GM19397 (cell line): ENCODE data around the gene PKP1.

Source experiments
- ATAC-seq: cut with Tn5 transposase; IDR thresholded peaks from one replicate; pipeline ENCODE4 v1.9.1; 2021; ENCODE audit warnings: mild to moderate bottlenecking, moderate library complexity; ENCODE audit not compliant: unreplicated experiment

The PKP1 gene

GRCh38 chr1:201260236-201260590 lies 23.1 kb upstream of the PKP1 start:
- ATAC-seq, result no peak

- ATAC-seq, result no peak
Measured at GRCh38 chr1:201260648-201261311, 22.5 kb upstream of the PKP1 start.

DNA sequence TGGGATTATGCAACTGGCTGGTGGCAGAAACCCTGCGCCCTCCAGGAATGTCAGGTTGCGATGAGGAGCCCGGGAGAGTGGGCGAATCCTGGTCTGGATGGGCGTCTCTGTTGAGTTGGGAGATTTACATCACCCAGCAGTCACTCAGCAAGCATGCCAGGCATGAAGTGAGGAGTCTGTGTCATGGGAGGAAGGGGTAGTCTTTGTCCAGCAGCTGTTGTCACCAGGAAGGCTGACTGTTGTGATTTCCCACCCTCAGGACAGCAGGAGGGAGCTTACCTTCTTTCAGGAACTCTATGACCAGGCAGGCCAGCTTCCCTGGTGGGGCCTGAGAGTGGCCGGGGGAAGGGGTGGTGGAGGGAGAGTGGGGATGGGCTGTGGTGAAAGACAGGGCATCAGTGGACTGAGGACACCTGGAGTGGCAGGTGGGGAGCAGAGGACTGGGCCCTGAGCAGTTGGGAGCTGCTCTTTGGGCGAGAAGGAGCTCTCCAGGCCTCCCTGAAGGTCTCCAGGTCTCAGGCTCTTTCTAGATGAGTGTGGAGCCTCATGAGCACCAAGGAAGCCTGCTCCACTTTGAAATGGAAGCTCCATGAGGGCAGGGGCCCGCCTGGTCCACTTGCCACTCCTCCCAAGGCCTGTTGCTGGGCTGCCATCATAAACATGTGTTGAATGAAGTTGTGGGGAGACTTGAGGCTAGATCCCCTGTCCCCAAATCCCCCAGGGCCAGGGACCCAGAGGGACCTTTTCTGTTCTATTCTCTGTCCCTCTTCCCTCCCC lies 21.3 kb upstream of the PKP1 start:
- ATAC-seq, result no peak

- no peak for ATAC-seq
Measured at GRCh38 chr1:201262963-201263608, 20.2 kb upstream of the PKP1 start.

GRCh38 chr1:201264072-201264471 lies 19.2 kb upstream of the PKP1 start:
- no peak for ATAC-seq

GRCh38 chr1:201264554-201264953 lies 18.8 kb upstream of the PKP1 start:
- ATAC-seq, result no peak

DNA sequence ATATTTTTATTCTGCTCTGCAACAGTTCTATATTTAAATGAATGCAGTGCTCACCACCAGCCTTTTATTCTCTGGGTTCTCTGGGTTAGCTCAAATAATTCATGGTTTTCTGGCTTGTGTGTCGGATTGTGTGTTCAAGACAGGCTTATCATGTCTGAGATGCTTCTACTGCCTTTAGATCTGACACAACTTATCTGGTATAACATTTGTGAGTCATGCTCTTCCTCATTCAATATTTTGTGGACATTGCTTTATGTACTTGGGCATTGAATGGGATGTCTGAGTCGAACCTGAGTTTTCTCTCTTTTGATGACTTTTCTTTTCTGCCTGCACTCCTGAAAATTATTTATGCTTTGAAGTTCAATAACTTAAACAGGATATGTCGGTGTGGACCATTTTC lies 17.6 kb upstream of the PKP1 start:
- ATAC-seq, result no peak

- ATAC-seq, result no peak
Measured at GRCh38 chr1:201266276-201266675, 17.0 kb upstream of the PKP1 start.

GRCh38 chr1:201266774-201267173 lies 16.5 kb upstream of the PKP1 start:
- no peak for ATAC-seq

DNA sequence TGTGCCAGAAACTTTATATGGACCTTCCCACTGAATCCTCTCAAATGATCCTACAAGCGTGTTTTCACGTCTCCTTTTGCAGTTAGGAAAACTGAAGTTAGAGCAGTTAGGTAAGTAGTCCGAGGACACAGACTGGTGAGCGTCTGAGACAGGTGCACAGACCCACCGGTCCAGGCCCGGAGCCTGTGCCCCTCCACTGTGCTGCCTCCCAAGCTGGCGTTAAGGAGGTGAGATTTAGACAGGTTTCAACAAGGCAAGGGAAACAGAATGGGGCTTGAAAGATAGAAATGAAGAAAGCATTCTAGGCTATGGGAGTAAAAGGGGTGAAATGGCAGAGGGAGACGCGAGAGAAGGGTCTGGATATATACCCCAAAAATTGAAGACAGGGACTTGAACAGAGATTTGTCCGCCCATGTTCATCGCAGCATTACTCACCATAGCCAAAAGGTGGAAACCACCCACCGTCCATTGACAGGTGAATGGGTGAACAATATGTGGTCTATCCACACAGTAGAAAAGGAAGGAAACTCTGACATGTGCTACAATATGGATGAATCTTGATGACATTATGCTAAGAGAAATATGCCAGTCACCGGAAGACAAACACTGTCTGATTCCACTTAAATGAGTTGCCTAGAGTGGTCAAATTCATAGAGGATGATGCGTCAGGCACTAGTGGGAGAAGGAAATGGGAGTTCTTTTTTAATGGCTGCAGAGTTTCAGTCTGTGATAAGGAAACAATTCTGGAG lies 15.7 kb upstream of the PKP1 start:
- ATAC-seq, result no peak

- no peak for ATAC-seq
Measured at GRCh38 chr1:201268604-201269151, 14.6 kb upstream of the PKP1 start.

DNA sequence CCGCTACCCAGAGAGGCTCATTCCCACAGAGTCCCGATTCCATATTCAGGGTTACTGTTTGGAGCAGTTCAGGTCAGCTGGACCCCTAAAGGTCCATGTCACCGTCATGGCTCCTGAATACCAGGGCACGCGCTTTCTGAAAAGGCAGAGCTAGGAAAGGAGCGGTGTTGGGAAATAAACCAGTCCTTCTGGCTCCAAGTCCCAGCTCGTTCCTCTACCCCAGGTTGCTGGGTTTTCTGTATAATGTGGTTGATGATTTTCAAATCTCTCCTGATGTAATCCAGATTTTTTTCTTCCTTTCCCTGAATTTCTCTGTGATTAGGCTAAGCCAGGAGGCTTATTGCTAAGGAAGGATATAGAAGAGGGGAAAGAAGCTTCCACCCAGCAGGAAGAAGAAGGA lies 14.0 kb upstream of the PKP1 start:
- no peak for ATAC-seq

- no peak for ATAC-seq
Measured at GRCh38 chr1:201269900-201270410, 13.4 kb upstream of the PKP1 start.

GRCh38 chr1:201270616-201271390 lies 12.5 kb upstream of the PKP1 start:
- ATAC-seq, result no peak

- ATAC-seq, result no peak
Measured at GRCh38 chr1:201272799-201273198, 10.5 kb upstream of the PKP1 start.

DNA sequence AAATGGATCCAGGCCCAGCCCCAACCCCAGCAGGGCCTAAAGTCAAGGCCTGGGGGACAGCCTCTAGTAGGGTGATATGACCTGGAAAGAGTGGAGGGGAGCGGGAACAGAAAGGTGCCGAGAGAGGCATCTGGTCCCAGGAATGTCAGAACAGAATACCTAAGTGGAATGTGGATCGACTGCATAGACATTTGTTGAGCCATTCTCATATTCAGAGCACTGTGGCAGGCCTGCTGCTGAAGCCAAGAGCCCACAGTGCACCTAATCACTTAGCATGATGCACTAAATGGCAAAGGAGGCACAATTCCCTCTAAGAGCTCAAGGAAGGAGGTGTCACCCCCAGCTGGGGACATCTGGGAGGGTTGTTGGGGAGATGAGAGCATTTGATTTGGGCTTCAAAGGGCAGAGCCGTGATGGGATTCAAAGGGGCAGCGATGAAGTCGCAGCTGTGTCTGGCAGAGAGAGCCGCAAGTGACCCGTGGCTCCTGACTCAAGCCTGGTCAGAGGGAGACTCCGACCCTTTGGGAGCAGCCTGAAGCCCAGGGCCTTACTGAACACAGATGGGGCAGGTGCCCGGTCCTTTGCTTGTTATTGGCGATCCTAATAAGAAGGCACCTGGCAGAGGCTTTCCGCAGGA lies 8.6 kb upstream of the PKP1 start:
- ATAC-seq, result no peak

DNA sequence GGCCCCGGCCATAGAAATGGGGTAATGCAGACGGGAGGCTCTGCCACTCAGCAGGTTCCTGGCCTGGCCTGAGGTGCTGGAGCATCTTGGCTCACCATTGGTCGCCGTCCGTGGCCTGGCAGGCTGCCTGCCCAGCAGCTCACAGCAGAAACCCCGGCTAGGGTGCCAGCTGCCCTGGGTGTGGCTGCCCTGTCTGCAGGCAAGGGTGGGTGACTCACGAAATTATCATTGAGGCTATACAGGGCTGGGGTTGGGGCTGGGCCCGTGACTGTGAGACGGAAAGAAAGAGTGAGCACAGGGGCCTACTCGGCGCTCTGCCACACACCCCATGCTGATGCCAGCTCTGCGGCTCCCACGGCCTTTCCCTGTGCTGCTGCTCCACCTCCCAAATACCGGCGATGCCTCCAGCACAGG lies 8.0 kb upstream of the PKP1 start:
- no peak for ATAC-seq

DNA sequence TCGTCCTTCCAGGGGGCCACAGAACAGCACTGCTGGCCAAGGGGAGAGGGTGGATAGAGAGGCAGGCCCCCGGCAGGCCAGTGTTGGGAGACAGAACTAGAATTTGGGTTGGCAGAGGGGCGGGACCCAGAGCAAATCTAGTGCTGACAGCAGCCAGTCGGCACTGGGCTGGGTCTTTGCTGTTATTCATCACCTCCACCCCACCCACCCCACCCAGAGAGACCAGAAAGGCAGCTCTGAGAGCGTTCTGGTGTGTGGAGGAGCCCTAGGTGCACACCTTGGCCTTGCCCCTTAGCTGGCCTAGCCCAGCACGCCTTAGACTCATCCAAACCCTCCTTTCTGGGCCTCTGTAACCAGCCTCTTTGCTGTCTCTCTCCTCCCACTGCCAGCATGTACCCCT lies 6.4 kb upstream of the PKP1 start:
- ATAC-seq, result no peak

GRCh38 chr1:201277441-201277840 lies 5.9 kb upstream of the PKP1 start:
- ATAC-seq, result no peak

- ATAC-seq, result no peak
Measured at GRCh38 chr1:201279313-201279712, 4.0 kb upstream of the PKP1 start.
